ENCODE results near the gene CDC6.

DNA sequence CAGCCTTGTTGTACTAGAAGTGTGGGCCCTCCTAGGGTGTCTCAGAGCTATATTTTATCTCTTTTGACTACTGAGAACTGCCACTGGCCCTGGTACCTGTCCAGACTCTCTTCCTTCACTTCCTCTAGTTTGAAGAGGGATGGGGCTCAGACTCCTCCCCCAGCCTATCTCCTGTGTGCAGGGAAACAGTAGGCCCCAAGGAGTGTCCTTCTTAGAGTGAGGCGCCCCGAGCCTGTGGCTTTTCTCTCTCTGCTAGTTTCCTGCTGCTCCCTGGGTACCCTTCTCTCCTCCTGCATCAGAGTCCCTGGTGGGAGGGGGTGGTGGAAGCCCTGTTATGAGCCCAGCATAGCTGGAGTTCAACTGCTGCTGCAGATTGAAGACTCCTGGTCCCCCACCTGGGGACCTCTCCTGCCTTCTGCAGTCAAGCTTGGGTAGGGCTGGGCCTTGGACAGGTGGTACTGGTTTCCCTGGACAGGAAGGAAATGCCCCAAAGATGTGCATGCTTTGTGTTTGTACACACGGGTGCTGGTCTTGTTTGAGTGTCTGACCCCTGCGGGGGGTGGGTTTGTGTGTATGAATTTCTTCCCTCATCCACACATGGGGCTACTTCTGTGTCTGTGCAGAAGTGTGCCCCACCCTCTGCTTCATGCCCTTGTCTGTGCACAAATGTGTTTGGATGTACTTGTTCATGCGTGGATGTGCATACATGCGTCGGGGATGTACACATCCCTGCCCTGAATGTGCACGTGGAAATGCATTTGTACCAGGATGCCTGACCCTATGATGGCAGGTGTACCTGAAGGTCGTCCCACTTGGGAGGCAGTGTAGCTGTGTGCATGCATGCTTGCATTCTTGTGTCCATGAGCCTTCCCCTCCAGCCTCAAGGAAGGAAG, 28.2 kb downstream of the CDC6 start:
- TF ChIP-seq, protein P1, sequence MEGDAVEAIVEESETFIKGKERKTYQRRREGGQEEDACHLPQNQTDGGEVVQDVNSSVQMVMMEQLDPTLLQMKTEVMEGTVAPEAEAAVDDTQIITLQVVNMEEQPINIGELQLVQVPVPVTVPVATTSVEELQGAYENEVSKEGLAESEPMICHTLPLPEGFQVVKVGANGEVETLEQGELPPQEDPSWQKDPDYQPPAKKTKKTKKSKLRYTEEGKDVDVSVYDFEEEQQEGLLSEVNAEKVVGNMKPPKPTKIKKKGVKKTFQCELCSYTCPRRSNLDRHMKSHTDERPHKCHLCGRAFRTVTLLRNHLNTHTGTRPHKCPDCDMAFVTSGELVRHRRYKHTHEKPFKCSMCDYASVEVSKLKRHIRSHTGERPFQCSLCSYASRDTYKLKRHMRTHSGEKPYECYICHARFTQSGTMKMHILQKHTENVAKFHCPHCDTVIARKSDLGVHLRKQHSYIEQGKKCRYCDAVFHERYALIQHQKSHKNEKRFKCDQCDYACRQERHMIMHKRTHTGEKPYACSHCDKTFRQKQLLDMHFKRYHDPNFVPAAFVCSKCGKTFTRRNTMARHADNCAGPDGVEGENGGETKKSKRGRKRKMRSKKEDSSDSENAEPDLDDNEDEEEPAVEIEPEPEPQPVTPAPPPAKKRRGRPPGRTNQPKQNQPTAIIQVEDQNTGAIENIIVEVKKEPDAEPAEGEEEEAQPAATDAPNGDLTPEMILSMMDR (conservative IDR thresholded peaks at IDR 0.05): no peak
- no peak for TF ChIP-seq EZH2 (IDR thresholded peaks at IDR 0.05; ENCODE audit: low read depth)
